HL-60/S4 (cell line): ENCODE measurements around the gene TYMS.

Experiments
- in situ Hi-C: fragments of 300-500 bp; cut with MboI; formaldehyde crosslinking; loops from 2 replicates; pipeline ENCODE4 v1.14.3; 2022; ENCODE audit warnings: low sequenced_read_pairs

The TYMS gene

DNA sequence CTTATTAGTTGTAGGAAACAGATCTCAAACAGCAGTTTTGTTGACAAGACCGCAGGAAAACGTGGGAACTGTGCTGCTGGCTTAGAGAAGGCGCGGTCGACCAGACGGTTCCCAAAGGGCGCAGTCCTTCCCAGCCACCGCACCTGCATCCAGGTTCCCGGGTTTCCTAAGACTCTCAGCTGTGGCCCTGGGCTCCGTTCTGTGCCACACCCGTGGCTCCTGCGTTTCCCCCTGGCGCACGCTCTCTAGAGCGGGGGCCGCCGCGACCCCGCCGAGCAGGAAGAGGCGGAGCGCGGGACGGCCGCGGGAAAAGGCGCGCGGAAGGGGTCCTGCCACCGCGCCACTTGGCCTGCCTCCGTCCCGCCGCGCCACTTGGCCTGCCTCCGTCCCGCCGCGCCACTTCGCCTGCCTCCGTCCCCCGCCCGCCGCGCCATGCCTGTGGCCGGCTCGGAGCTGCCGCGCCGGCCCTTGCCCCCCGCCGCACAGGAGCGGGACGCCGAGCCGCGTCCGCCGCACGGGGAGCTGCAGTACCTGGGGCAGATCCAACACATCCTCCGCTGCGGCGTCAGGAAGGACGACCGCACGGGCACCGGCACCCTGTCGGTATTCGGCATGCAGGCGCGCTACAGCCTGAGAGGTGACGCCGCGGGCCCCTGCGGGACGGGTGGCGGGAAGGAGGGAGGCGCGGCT is at the start of gene TYMS:
TYMS (plus strand) TSS at position 343 of the 690 bp plus-strand sequence; CDS start at position 433, 90 bp downstream.
- in situ Hi-C loops, result no loop called here

DNA sequence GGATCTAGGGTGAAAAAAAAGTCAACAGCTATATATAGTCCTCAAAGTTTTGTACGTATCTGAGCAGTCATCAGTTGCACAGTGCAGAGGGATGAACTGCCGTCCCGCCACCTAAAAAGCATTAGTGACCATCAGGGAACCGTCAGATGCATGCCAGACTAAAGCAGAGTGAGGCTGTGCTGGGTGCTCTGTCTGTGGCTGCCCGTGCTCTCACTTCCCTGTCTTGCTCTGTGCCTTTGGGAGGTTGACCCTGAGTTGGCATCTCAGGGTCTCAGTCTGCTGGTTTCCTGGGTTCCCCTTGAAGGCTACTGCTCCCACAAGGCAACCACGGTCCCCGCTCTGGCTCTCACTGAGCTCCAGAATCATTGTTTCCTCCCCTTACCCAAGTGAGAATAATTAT is 49.5 kb upstream of the TYMS start:
- in situ Hi-C loops, result no loop called here

DNA sequence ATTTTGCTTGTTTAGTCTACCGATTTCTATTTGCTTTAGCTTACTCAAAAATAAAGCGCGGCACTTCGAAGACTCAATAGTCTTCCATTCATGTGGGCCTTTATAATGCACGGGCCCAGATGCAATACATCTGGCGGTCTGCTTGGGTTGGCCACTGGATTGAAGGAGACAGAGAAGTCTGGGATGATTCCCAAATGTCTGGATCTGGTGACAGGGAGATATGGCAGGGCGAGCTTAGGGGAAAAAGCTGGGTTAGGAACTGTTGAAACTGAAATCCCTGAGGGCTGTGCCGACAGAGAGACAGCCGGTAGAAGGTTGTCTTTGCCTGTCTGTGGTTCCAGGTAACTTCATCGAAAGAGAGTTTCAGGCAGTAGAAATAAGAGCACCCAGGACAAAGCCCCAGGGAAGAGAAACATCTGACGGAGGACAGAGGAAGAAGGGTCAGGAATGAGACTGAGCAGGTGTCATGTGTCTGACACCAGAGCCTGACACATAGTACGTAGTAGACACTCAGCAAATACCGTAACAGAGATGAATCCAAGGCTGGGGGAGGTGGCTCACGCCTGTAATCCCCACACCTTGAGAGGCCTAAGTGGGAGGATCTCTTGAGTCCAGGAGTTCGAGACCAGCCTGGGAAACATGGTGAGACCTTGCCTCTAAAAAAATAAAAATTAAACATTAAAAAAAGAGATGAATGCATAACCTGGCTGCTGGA is 47.1 kb upstream of the TYMS start:
- in situ Hi-C loops, result no loop called here

DNA sequence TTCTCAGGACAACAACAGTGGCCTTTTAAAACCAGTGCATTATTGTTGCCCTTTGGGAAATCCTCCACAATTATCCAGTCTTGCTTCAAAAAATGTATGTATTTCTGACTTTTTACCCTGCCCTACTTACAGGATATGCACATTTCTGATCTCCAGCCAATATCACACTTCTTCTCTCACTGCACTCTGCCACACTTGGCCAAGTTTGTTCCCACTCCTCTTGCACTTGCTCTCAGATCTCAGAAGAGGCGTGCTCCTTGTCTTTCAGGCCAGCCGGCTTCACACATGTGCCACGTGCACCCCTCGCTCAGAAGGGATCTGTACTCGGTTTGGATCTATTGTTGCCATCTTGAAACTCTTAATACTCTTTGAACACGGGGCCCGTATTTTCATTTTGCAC is 45.3 kb upstream of the TYMS start:
- in situ Hi-C loops, result no loop called here

DNA sequence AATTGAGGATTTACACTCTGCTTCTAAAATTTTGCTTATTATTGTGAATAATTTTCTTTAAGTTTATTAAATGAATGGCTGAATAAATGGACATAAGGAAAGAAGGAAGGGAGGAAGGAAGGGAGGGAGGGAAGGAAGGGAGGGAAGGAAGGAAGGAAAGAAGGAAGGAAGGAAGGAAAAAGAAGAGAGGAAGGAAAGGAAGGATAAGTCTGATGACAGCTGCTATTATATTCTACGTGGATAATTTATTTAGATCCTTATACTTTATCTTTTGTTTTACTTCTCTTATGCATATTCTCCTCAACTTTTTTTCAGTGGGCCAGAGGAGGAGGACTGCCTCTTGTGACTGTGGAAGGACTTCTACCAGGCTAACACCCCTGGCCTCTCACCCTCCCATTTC is 43.3 kb upstream of the TYMS start:
- in situ Hi-C loops, result no loop called here

DNA sequence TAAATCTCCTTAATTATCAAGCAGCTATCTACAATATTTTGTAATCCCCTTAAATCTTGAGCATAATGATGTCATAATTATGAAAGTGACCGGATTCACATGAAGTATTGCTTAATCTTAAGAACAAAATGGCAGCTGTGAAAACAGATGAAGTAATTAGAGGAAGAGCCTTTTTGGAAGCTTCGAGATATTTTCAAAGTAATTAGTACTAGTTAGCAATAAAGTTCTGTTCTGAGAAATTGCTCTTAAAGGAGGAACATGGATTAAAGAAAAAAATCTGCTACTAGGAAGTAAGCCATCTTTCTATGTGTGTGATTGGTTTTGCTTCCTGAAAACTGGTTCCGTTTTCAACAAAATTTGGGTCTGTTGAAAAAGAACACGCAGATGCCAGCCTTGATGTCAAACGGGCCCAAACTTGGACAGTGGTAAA is 42.3 kb upstream of the TYMS start:
- in situ Hi-C loops, result loop anchor here (5.0 kb wide), 1 partner anchor 328 kb away; no protein-coding TSS in a partner anchor

DNA sequence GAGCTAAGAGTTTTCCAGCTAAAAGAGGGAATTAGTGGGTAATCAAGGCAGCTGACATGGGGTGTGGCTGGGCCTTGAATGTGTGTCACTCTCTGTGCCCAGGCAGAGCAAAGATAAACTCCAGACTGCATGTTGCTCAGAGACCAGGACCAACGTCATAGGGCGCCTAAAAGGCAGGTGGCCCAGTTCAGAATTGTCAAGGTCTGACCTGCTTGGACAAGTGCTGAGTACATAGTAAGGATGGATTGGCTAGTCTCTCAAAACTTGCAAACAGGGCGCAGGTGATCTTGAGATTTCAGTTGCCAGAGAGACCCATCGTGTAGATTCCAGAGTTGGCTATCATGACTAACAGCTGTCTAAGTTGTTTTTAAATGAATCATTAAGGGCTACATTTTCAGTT is 41.7 kb upstream of the TYMS start:
- in situ Hi-C loops, result loop anchor here (5.0 kb wide), 1 partner anchor 328 kb away; no protein-coding TSS in a partner anchor

DNA sequence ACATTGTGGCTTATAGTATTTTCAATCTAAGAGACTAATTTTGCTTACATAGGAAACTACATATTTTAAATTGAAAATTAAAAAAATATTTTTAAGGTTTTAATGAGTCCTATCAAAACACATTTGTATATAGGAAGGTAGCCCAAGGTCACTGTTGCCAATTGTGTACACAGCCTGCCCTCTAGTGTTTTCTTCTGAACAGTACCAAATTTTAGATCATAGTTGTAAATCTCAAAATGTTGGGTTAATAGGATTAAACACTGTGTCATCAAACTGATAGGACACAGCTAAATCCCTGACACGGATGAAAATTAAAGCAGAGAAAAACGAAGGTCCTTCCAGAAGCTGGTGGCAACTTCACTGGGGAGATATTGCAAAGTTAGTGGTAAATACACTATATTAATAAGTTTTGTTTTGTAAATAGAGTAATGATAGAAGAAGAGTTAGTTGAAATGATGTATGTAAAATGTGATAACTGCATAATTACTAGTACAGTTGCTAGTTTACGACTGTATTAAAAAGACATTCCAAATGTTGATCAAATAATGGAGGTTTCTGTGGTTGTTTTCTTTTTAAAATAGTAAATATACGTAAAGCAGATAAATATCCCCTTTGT is 41.0 kb upstream of the TYMS start:
- in situ Hi-C loops, result loop anchor here (5.0 kb wide), 1 partner anchor 329 kb away; no protein-coding TSS in a partner anchor

DNA sequence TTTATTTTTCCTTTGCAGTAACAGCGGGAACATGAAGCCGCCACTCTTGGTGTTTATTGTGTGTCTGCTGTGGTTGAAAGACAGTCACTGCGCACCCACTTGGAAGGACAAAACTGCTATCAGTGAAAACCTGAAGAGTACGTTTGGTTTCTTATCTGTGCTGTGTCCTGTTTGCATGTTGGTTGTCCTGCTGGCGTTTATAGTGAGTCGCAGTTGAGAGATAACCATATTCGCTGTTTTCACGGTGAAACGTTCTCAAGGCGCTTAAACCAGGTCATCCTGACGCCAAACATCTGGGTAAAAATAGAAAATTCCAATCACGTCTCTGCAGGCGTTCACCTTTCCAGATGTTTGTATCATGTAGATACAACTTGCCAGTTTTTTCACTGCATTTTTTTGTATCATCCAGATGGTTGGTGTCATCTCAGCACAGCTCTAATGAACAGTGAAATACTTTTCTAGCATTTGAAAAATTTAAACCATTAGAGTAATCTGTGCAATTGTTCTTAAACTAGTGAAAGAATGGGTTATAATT is 39.4 kb upstream of the TYMS start:
- in situ Hi-C loops, result loop anchor here (5.0 kb wide), 1 partner anchor 331 kb away; no protein-coding TSS in a partner anchor

DNA sequence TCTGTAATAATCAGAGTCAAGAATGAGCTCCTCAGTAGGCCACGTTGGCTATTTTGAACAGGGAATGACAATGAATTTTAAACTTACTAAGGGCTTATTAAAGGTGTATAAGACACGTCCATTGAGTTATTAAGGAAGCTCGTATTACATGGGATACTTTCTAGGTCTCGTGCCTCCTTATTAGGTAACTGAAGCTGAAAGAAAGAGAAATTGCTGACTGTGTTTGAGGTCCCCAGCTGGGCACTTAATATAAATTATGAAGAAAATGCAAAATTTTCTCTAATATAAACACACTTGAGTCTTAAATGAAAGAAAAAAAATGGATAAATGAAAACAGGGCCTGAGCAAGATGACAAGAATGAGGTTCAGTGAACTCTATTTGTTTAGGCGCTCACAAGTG is 38.8 kb upstream of the TYMS start:
- in situ Hi-C loops, result loop anchor here (5.0 kb wide), 1 partner anchor 331 kb away; no protein-coding TSS in a partner anchor

DNA sequence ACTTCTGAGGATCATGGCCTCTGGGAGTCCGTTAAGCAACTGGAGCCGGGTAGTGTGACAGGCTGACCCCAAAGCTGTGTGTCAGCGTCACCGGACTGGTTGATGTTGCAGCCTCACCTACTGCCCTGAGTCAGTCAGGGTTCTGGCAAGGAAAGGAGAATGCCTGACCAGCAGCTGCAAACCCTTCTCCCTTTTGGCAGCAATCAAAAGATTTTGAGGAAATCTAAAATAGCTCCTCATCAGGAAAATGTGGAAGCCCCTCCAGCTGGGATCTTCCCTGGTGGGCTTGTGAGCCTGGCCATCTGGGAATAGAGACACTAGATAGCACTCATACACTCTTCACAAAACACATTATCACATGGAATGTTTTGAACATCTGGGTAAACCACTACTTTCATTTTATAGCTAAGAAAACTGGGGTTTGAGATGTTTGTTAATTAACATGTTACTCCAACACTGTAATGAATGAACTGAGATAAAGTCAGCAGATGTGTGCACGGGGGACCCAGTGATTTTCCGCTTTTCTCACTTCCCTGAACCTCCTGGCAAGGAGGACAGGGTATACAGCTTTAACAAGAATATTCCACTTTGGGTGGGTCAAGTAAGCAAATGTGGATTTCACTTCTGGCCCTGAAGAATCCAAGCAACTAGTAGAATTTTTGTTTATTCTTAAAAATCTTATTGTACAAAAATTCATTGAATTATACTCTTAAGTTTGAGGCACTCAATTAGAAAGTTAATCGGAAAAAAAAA is 36.0 kb upstream of the TYMS start:
- in situ Hi-C loops, result loop anchor here (10.0 kb wide), 1 partner anchor 213 kb away; no protein-coding TSS in a partner anchor

DNA sequence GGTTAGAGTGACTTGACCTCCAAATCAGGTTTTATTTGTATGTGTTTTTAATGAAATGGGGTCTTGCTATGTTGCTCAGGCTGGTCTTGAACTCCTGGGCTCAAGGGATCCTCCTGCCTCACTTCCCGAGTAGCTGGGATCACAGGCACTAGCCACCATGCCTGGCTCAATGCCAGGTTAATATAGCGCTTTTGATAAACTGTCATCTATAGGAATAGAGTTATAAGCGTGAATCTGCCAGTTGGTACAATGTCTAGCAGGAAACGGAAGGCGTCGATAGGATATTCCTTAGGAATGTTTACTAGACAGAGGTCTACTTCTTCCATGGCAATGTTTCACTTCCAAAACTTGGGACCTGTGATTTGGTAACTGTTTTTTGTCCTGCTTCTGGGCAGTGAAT is 35.2 kb upstream of the TYMS start:
- in situ Hi-C loops, result loop anchor here (10.0 kb wide), 1 partner anchor 213 kb away; no protein-coding TSS in a partner anchor

DNA sequence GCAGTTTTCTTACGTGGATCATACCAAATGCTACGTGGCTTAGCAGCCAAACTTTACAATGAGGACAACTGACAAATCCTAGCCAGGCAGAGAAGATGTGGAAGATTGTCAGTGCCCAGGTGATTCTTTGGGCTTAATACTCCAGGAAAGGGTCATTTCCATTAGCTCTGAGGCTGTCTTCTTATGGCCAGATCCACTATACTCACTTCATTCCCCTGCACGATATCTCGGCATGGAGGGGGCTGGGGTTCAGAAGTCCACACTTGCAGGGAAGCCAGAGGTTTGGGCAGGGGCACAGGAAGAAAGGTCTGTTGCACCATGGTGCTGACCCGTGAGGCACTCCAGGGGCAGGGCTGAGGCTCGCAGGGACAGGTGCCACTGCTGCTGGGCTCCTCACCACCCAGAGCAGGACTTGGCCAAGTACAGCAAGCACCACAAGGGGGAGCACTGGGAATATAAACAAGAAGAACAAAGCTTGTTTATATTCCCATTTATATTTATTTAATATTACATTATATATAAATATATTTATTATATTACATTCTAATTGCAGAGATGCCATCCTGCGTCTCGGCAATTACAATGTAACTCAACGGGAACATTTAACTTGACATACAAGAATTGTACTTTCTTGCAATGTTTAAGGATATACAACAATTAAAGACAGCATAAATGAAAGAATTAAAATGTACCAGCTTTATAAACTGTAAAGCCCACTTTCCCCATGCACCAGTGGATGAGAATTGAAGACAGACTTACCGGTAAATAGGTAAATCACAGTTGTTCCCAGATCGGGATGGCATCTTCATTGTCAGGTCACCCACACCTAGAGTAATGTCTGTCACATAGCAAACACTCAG is 33.5 kb upstream of the TYMS start:
- in situ Hi-C loops, result loop anchor here (10.0 kb wide), 1 partner anchor 211 kb away; no protein-coding TSS in a partner anchor

DNA sequence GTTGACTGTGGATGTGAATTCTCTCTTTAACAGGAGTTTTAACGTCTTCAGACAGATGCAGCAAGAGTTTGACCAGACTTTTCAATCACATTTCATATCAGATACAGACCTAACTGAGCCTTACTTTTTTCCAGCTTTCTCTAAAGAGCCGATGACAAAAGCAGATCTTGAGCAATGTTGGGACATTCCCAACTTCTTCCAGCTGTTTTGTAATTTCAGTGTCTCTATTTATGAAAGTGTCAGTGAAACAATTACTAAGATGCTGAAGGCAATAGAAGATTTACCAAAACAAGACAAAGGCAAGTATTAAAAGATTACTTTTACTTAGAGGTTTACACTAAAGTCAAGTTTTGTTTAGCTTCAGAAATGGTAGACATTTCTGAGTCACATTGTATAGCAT is 30.2 kb upstream of the TYMS start:
- in situ Hi-C loops, result loop anchor here (10.0 kb wide), 1 partner anchor 208 kb away; no protein-coding TSS in a partner anchor

DNA sequence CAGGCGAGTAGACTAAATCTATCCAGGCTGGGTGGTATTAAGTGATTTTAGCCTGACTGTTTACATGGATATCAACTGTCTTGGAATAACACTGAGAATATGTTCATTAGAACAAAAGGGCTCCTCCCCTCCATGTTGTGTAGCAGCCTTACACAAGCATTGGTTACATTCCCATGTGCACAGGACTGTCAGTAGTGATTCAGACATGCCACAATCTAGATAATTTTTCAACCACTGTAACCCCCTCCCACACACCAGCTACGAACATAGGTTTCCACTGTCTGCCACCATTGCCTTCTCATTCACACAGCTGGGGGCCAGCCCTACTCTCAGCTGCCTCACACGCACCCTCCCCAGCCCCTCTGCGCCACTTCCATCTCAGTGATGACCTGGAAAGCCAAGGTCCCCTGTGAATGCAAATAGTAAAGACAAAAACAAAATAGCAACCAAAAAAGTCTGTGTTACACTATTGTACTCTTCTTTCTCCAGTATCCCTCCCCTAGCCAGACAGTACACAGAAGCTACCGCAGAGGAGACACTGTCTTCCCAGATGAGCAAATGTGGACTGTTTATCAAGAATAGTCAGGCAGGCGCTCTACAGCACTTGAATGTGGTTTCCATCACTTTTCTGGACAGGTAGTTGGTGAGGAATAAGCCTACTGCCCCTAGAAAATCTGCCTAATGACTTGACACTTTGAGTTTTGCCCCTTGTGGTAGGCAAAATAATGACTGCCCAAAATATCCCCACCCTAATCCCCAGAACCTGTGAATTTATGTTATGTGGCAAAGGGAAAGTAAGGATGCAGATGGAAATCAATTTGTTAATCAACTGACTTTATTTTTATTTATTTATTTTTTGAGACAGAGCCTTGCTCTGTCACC is 27.9 kb upstream of the TYMS start:
- in situ Hi-C loops, result loop anchor here (10.0 kb wide), 1 partner anchor 205 kb away; no protein-coding TSS in a partner anchor

DNA sequence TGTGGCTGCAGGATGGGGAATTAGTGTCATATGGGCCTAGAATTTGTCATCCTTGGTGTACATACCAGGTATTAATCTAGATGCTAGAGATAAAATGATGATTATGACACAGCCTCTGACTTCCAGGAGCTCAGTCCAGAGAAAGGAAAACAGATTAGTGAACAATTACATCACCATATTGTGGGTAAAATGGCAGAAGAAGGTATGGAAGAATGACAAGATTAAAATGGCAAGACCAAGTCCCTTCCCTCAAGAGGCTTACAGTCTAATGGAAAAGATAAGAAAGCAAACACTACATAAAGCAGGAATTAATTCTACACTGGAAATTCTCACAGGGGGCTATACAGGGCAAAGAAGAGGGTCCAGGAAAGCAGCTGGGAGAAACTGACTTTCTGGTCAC is 25.9 kb upstream of the TYMS start:
- in situ Hi-C loops, result no loop called here

DNA sequence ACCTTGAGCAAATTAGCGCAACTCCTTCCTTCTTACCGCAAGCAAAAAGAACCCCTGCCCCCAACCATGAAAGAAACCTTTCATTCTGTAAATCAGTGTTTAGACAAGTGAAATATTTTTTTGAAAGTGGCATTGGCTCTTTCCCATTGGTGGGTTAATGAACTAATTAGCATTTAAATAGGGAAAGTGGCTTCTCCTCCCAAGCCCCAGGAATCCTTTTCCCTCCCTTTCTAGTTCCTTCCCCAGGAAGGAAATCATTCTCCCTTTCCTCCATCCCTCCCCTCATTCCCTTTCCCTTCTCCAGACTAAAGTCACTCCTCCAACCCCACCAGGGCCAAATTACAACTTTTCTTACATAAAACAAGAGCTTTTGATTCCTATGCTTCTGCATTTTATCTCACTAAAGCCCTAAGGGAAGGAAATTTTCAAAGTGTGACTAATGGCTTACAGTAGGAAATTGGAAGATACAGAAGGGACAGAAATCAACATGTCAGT is 22.9 kb upstream of the TYMS start:
- in situ Hi-C loops, result no loop called here

DNA sequence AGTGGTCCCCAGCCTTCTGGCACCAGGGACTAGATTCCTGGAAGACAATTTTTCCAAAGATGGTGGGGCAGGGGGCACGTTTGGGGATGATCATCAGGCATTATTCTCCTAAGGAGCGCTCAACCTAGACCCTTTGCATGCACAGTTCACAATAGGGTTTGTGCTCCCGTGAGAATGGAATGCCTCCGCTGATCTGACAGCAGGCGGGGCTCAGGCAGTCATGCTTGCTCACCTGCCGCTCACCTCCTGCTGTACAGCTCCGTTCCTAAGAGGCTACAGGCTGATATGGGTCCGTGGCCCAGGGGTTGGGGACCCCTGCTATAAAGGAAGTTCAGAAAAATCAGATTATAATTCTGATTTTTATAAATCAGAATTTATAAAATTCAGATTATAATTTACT is 22.3 kb upstream of the TYMS start:
- in situ Hi-C loops, result no loop called here
